ENCODE results near the gene CERS6.

Gene CERS6

DNA sequence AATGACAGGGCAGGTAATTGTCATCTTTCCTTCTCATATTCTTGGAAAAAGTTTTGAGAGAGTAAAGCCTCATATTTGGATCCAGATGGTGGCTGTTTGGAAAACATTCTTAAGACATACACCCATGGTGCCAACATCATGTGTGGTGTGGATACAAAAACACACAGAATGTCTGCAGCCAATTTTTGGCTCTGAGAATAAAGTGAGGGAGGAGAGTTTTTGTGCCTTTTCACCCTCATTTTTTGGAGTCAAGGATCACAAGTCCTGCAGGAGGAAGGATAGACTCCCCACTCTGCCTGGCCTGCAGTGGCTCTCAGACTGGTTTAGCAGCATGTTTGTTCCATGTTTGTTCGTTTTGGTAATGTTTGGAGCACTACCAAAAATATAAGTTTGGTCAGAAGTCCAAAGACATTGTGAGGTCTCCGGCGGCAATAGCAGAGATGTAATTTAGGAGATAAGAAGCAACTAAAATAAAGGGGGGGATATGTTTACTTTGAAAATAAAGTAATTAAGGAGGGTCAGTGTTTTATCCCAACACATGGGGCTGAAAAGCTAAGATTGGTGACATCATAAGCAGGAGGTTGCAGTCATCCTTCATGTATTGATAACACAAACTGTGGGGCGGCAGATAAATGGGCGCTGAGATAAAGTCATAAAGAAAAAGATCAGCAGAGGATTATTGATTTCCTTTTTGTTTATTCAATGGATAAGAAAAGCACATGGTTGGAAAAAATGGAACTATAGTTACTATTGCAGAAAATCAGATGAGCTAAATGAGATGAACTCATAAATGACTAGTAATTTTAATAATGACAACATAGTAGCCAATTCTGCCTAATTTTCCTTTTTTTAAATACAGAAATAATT lies 347.0 kb downstream of the CERS6 start:
- Histone ChIP-seq H3K4me1 (no peaks in the 10 kb centered on the region), H3K36me3 (no peaks in the 10 kb centered on the region), H3K9me3 (no peaks in the 10 kb centered on the region), H3K27me3 (no peaks in the 10 kb centered on the region), H3K4me3 (ENCODE audit: low read depth, low read length) (no peak overlapping the region)
- TF ChIP-seq, protein P1, sequence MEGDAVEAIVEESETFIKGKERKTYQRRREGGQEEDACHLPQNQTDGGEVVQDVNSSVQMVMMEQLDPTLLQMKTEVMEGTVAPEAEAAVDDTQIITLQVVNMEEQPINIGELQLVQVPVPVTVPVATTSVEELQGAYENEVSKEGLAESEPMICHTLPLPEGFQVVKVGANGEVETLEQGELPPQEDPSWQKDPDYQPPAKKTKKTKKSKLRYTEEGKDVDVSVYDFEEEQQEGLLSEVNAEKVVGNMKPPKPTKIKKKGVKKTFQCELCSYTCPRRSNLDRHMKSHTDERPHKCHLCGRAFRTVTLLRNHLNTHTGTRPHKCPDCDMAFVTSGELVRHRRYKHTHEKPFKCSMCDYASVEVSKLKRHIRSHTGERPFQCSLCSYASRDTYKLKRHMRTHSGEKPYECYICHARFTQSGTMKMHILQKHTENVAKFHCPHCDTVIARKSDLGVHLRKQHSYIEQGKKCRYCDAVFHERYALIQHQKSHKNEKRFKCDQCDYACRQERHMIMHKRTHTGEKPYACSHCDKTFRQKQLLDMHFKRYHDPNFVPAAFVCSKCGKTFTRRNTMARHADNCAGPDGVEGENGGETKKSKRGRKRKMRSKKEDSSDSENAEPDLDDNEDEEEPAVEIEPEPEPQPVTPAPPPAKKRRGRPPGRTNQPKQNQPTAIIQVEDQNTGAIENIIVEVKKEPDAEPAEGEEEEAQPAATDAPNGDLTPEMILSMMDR (IDR thresholded peaks at IDR 0.05; ENCODE audit: low read depth, low read length), result no peak
- DNase-seq, result no peak

DNA sequence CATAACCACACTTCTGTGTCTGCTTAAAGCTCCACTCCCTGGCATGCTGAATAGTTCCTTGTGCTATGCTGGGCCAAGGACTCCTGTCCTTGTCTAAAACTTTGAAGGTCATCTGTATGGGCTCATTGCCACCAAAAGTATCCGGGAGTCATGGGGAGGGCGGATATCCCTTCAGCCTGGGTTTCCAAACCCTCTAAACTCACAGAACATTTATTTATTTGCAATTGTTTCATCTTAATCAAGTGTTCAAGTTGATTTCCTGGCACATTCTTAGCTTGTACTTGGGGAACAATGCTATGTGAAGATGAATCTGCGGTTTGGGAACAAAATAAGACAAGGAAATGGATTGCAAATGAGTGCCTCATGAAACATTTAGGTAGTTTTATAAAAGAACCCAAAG lies 348.1 kb downstream of the CERS6 start:
- no peak for DNase-seq
- TF ChIP-seq, protein P1 (IDR thresholded peaks at IDR 0.05; ENCODE audit: low read depth, low read length), result no peak
- Histone ChIP-seq H3K4me1 (no peaks in the 10 kb centered on the region), H3K27me3 (no peaks in the 10 kb centered on the region), H3K9me3 (no peaks in the 10 kb centered on the region), H3K4me3 (ENCODE audit: low read depth, low read length) (no peak overlapping the region), H3K36me3 (no peaks in the 10 kb centered on the region)

DNA sequence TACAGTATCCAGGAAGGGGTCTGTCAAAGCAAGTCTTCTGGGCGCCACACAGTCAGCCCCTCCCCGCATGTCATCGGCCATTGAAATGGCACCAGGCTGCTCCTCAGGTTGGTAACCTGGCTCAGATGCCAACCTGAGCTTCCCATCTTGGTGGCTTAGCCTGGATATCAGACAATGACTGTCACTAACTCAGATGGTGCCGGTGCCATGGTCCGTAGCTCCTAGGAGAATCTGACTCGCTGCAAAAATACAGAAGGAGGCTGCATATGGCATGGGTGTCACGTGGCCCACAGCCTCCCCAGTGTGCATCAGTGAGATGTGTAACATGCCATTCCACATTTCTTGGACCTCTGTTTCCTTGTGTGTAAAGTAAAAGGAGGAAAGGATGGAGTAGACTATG lies 349.5 kb downstream of the CERS6 start:
- TF ChIP-seq, protein P1 (IDR thresholded peaks at IDR 0.05; ENCODE audit: low read depth, low read length), result no peak
- DNase-seq, result no peak
- Histone ChIP-seq H3K4me3 (ENCODE audit: low read depth, low read length) (no peak overlapping the region), H3K27me3 (no peaks in the 10 kb centered on the region), H3K4me1 (no peaks in the 10 kb centered on the region), H3K9me3 (no peaks in the 10 kb centered on the region), H3K36me3 (no peaks in the 10 kb centered on the region)

DNA sequence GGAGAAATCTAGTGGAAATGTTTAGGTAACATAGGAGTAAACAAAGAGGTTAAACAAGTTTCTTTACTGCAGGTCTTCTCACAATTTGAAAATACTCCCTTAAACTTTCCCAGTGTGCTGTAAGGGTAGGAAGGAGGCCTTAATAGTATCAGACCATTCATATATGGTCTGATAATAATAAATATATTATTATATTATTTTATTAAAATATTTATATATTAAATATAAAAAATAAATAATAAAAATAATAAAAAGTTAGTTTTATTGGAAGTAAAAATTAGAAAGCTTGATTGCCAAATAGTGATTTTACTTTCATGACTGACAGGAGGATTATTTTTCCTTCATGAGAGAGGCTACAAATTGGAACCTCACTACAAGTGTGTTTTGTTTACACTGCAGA lies 353.5 kb downstream of the CERS6 start:
- H3K4me1 ChIP-seq, result no peaks in the 10 kb centered on the region
- no peak for DNase-seq
- no peaks in the 10 kb centered on the region for H3K27me3 ChIP-seq
- H3K4me3 ChIP-seq (ENCODE audit: low read depth, low read length), result no peak overlapping the region
- TF ChIP-seq, protein P1 (IDR thresholded peaks at IDR 0.05; ENCODE audit: low read depth, low read length), result no peak
- no peaks in the 10 kb centered on the region for H3K36me3 ChIP-seq
- no peaks in the 10 kb centered on the region for H3K9me3 ChIP-seq

DNA sequence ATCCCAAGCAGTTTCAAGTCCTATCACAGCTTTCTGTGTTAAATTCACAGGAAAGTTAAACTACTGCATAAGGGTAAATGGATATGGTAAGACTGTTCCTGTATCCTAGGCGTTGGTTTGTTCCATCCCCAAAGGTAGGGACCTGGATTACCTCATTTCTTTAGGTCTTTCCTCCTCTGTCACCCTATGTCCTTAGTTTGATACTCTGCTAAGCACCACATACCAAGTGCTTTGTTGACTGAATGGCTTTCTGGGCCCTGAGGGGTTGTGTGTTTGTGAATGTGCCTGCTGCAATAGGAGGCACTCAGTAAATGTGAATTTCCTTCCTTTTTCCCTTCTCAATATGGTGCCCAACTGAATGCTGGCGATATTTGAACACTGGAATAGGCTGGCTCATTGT lies 354.2 kb downstream of the CERS6 start:
- Histone ChIP-seq H3K27me3 (no peaks in the 10 kb centered on the region), H3K4me3 (ENCODE audit: low read depth, low read length) (no peak overlapping the region), H3K9me3 (no peaks in the 10 kb centered on the region), H3K36me3 (no peaks in the 10 kb centered on the region), H3K4me1 (no peaks in the 10 kb centered on the region)
- no peak for DNase-seq
- TF ChIP-seq, protein P1 (IDR thresholded peaks at IDR 0.05; ENCODE audit: low read depth, low read length), result no peak

DNA sequence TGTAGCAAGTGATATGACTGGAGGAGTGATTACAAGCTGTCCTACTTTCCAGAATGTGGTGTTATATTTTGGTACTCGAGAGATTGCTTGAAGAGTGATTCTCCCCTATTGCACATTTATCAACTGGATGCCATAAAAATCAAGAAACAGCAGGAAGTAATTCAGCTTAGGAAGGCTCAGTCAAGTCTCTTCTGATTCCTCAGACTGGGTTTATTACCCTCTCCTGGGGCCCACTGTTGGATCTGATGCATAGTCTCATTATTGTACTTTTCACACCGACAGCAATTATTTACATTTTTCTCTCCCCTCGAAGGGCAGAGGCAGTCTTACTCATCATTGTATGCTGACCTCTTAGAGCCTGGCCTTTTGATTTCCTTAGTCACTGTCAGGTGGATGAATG lies 355.6 kb downstream of the CERS6 start:
- Histone ChIP-seq H3K27me3 (no peaks in the 10 kb centered on the region), H3K4me3 (ENCODE audit: low read depth, low read length) (no peak overlapping the region), H3K36me3 (no peaks in the 10 kb centered on the region), H3K4me1 (no peaks in the 10 kb centered on the region; the same call in 1 of the 2 replicates), H3K9me3 (no peaks in the 10 kb centered on the region)
- DNase-seq, result no peak
- TF ChIP-seq, protein P1 (IDR thresholded peaks at IDR 0.05; ENCODE audit: low read depth, low read length), result no peak

Data from BE2C (cell line).